ENCODE data around the gene ITIH6. TPM values are rescaled to one million over a fixed set of nuclear protein-coding genes. Genes with fewer than 3 reads are reported as not detected.

Gene ITIH6
- total RNA-seq, 2 donors from 2014 or later, result not detected

- H3K9me3 Mint-ChIP-seq, result peaks cover 50% of the 10 kb centered on the region
- H3K27me3 Mint-ChIP-seq (ENCODE audit: insufficient read depth), result no peaks in the 10 kb centered on the region
- Histone ChIP-seq H3K4me3 (ENCODE audit: low read length) (no peak overlapping the region), H3K4me1 (ENCODE audit: control insufficient read depth, insufficient read depth, low read length) (no peaks in the 10 kb centered on the region), H3K9me3 (ENCODE audit: control insufficient read depth, low read length) (no peaks in the 10 kb centered on the region), H3K27ac (ENCODE audit: low read depth, low read length) (no peak overlapping the region), H3K27me3 (ENCODE audit: control insufficient read depth, insufficient read depth, low read length, poor library complexity, severe bottlenecking) (no peaks in the 10 kb centered on the region), H3K9ac (ENCODE audit: extremely low read depth, low read length, poor library complexity, severe bottlenecking) (no peak overlapping the region), H3K36me3 (ENCODE audit: control insufficient read depth, insufficient read depth, low read length) (no peaks in the 10 kb centered on the region)
- H3K27ac Mint-ChIP-seq, result no peak overlapping the region
- peaks cover 2% of the 10 kb centered on the region for H3K4me1 Mint-ChIP-seq
- 92 to 94% methylated on average over 13 to 14 of the region's 14 CpGs for WGBS, 2 experiments (ENCODE audit: insufficient coverage in 1 of 2, insufficient read length in 1 of 2)
- H3K4me3 Mint-ChIP-seq, result no peak overlapping the region
- H3K36me3 Mint-ChIP-seq (ENCODE audit: low read depth), result no peaks in the 10 kb centered on the region
- no peak for DNase-seq
- no peak for TF ChIP-seq CTCF (conservative IDR thresholded peaks at IDR 0.05)
Observed at GRCh38 chrX:54711735-54712134, 86.3 kb downstream of the ITIH6 start.

GRCh38 chrX:54710920-54711319, 87.1 kb downstream of the ITIH6 start:
- Mint-ChIP-seq H3K4me1 (peaks cover 2% of the 10 kb centered on the region), H3K27ac (no peak overlapping the region), H3K36me3 (ENCODE audit: low read depth) (no peaks in the 10 kb centered on the region), H3K4me3 (no peak overlapping the region), H3K9me3 (peaks cover 50% of the 10 kb centered on the region), H3K27me3 (ENCODE audit: insufficient read depth) (no peaks in the 10 kb centered on the region)
- TF ChIP-seq CTCF (conservative IDR thresholded peaks at IDR 0.05), result no peak
- H3K9me3 ChIP-seq (ENCODE audit: control insufficient read depth, low read length), result no peaks in the 10 kb centered on the region
- 88% methylated on average over 1 of the region's 1 CpG; no CpG with 5 or more reads in 1 of the 2 experiments for WGBS, 2 experiments (ENCODE audit: insufficient coverage in 1 of 2, insufficient read length in 1 of 2)
- H3K27ac ChIP-seq (ENCODE audit: low read depth, low read length), result no peak overlapping the region
- no peaks in the 10 kb centered on the region for H3K27me3 ChIP-seq (ENCODE audit: control insufficient read depth, insufficient read depth, low read length, poor library complexity, severe bottlenecking)
- H3K4me1 ChIP-seq (ENCODE audit: control insufficient read depth, insufficient read depth, low read length), result no peaks in the 10 kb centered on the region
- H3K4me3 ChIP-seq (ENCODE audit: low read length), result no peak overlapping the region
- no peaks in the 10 kb centered on the region for H3K36me3 ChIP-seq (ENCODE audit: control insufficient read depth, insufficient read depth, low read length)
- DNase-seq, result no peak
- H3K9ac ChIP-seq (ENCODE audit: extremely low read depth, low read length, poor library complexity, severe bottlenecking), result no peak overlapping the region

- Mint-ChIP-seq H3K27me3 (ENCODE audit: insufficient read depth) (no peaks in the 10 kb centered on the region), H3K9me3 (peaks cover 52% of the 10 kb centered on the region), H3K27ac (no peak overlapping the region), H3K4me1 (peaks cover 2% of the 10 kb centered on the region), H3K36me3 (ENCODE audit: low read depth) (no peaks in the 10 kb centered on the region), H3K4me3 (no peak overlapping the region)
- H3K4me3 ChIP-seq (ENCODE audit: low read length), result no peak overlapping the region
- no peak overlapping the region for H3K27ac ChIP-seq (ENCODE audit: low read depth, low read length)
- no peak for TF ChIP-seq CTCF (conservative IDR thresholded peaks at IDR 0.05)
- no peak for DNase-seq
- 79 to 100% methylated on average over 1 to 2 of the region's 2 CpGs for WGBS, 2 experiments (ENCODE audit: insufficient coverage in 1 of 2, insufficient read length in 1 of 2)
- H3K9me3 ChIP-seq (ENCODE audit: control insufficient read depth, low read length), result no peaks in the 10 kb centered on the region
- no peaks in the 10 kb centered on the region for H3K27me3 ChIP-seq (ENCODE audit: control insufficient read depth, insufficient read depth, low read length, poor library complexity, severe bottlenecking)
- no peaks in the 10 kb centered on the region for H3K36me3 ChIP-seq (ENCODE audit: control insufficient read depth, insufficient read depth, low read length)
- no peak overlapping the region for H3K9ac ChIP-seq (ENCODE audit: extremely low read depth, low read length, poor library complexity, severe bottlenecking)
- no peaks in the 10 kb centered on the region for H3K4me1 ChIP-seq (ENCODE audit: control insufficient read depth, insufficient read depth, low read length)
Observed at GRCh38 chrX:54708404-54708803, 89.7 kb downstream of the ITIH6 start.

Other genes with a start within 250 kb of the ITIH6 start
- 100 to 1,000 TPM; 261 to 273 TPM for gene MAGED2, start 9.5 kb upstream of the ITIH6 start, total RNA-seq
- 100 to 1,000 TPM; 118 to 169 TPM for gene TRO, start 122.6 kb upstream of the ITIH6 start, total RNA-seq
- gene PFKFB1, start 195.9 kb upstream of the ITIH6 start, total RNA-seq, result 1 to 10 TPM in 1 of 2 donors, under 1 TPM in 1; 0.55 to 1.1 TPM
- 10 to 100 TPM; 33.2 to 40.4 TPM for gene APEX2, start 202.1 kb upstream of the ITIH6 start, total RNA-seq
- 1 to 10 TPM in 1 of 2 donors, under 1 TPM in 1; 0.29 to 1.7 TPM for gene ALAS2, start 232.7 kb upstream of the ITIH6 start, total RNA-seq